Pulmonary artery endothelial cell (primary cell): ENCODE data around the gene GPX7. TPM values are rescaled to one million over a fixed set of nuclear protein-coding genes. Genes with fewer than 3 reads are reported as not detected.

Experiments used
- DNase-seq: peaks from one replicate; pipeline ENCODE4 v3.0.0-alpha.2; 2011; ENCODE audit warnings: low read depth, low spot score
- total RNA-seq: library from RNA; depleted of rRNA; stranded (reverse); fragments of >200 nt; gene quantifications from 2 replicates; pipeline ENCODE4 v1.2.3, GENCODE V29; 2014

Gene GPX7
- total RNA-seq, 1 donor from 2014 or later: 11.5 TPM

- no peak for DNase-seq
These were observed 26.6 kb downstream of the GPX7 start for GRCh38 chr1:52628614-52629324.

- DNase-seq: no peak
These were observed 27.1 kb downstream of the GPX7 start for GRCh38 chr1:52629325-52629643.

GRCh38 chr1:52629667-52630066, 27.5 kb downstream of the GPX7 start:
- no peak for DNase-seq

GRCh38 chr1:52631759-52632331, 29.7 kb downstream of the GPX7 start:
- DNase-seq: no peak

GRCh38 chr1:52632732-52633290, 30.6 kb downstream of the GPX7 start, which contains the start of gene SHISAL2A:
SHISAL2A (plus strand) TSS chr1:52633168; CDS start chr1:52633494, 326 bp downstream.
- no peak for DNase-seq

- DNase-seq: no peak
These were observed 31.2 kb downstream of the GPX7 start for GRCh38 chr1:52633291-52633754.

- DNase-seq: no peak
These were observed 31.9 kb downstream of the GPX7 start for GRCh38 chr1:52634111-52634510.

- no peak for DNase-seq
These were observed 33.3 kb downstream of the GPX7 start for GRCh38 chr1:52635321-52636089.

GRCh38 chr1:52636721-52637695, 34.8 kb downstream of the GPX7 start:
- no peak for DNase-seq

- no peak for DNase-seq
These were observed 35.8 kb downstream of the GPX7 start for GRCh38 chr1:52637946-52638345.

GRCh38 chr1:52640697-52641096, 38.5 kb downstream of the GPX7 start:
- DNase-seq: no peak

- DNase-seq: no peak
These were observed 39.1 kb downstream of the GPX7 start for GRCh38 chr1:52641307-52641706.

- no peak for DNase-seq
These were observed 43.1 kb downstream of the GPX7 start for GRCh38 chr1:52645261-52645660.

GRCh38 chr1:52651904-52652303, 49.7 kb downstream of the GPX7 start:
- no peak for DNase-seq

GRCh38 chr1:52653207-52653849, 51.2 kb downstream of the GPX7 start:
- no peak for DNase-seq

- DNase-seq: no peak
These were observed 51.9 kb downstream of the GPX7 start for GRCh38 chr1:52654063-52654462.

GRCh38 chr1:52657702-52658101, 55.5 kb downstream of the GPX7 start:
- no peak for DNase-seq
